A549 (cell line): ENCODE data around the gene ACIN1. TPM values are rescaled to one million over a fixed set of nuclear protein-coding genes. Genes with fewer than 3 reads are reported as not detected.

Experiments used
- ATAC-seq, 2 experiments: fragments of 200-7000 bp in 1 of 2; fragments of >200 bp in 1 of 2; cut with Nextera tagmentation in 1 of 2; cut with Tn5 transposase in 1 of 2; 3 replicates each; pipeline versions ENCODE4 v1.8.0 to v1.9.1; 2018 to 2020; ENCODE audit warnings: mild to moderate bottlenecking in 1 of 2, moderate library complexity in 1 of 2
- CTCF ChIA-PET: fragments of 300-600 bp; sonication (Branson Sonifier 250); formaldehyde crosslinking; extraction: SDS; loops from one replicate; lab custom pipeline; 2021; ENCODE audit warnings: antibody characterized with exemption, inconsistent platforms; lab: Yijun Ruan, JAX
- POLR2A ChIA-PET: fragments of 350-600 bp; formaldehyde crosslinking; extraction: SDS; loops from one replicate; lab custom pipeline; 2021; ENCODE audit warnings: antibody characterized with exemption, inconsistent platforms; lab: Yijun Ruan, JAX
- DNase-seq, 2 experiments: peaks; one replicate each; pipeline versions ENCODE4 v3.0.0 to v3.0.0-alpha.2; 2011 to 2016; ENCODE audit warnings: low read depth in 1 of 2, low spot score in 1 of 2
- FAIRE-seq: peaks from 2 replicates; lab custom pipeline; 2011; peaks lifted over from hg19 to GRCh38; lab: Jason Lieb, UNC
- H3K27ac ChIP-seq, 2 experiments: fragments of >200 bp; sonication (Bioruptor Twin); formaldehyde crosslinking; 3 replicates each; pipeline ENCODE4 v1.5.1; 2016 to 2017
- H3K4me1 ChIP-seq: fragments of >200 bp; sonication (Bioruptor Twin); formaldehyde crosslinking; 3 replicates; pipeline ENCODE4 v1.6.1; 2016
- H3K4me2 ChIP-seq: fragments of >200 bp; sonication (Bioruptor Twin); formaldehyde crosslinking; 3 replicates; pipeline ENCODE4 v1.6.1; 2016
- H3K4me3 ChIP-seq: fragments of >200 bp; sonication (Bioruptor Twin); formaldehyde crosslinking; 3 replicates; pipeline ENCODE4 v1.5.1; 2016
- H3K9me3 ChIP-seq: fragments of >200 bp; sonication (Bioruptor Twin); formaldehyde crosslinking; 3 replicates; pipeline ENCODE4 v1.6.1; 2016
- FOXS1 ChIP-seq: fragments of 250-450 bp; sonication (Bioruptor Pico); IDR thresholded peaks from 2 replicates; pipeline ENCODE4 v1.5.0; 2020; ENCODE audit warnings: mild to moderate bottlenecking, moderate library complexity
- GATA3 ChIP-seq: IDR thresholded peaks from 2 replicates; pipeline ENCODE4 v1.6.1; 2012; ENCODE audit warnings: borderline replicate concordance
- HOXB13 ChIP-seq: fragments of 250-450 bp; sonication (Bioruptor Pico); IDR thresholded peaks from 2 replicates; pipeline ENCODE4 v1.5.0; 2020; ENCODE audit warnings: low read depth, mild to moderate bottlenecking, moderate library complexity
- NFE2L2 ChIP-seq: fragments of 150-350 bp; conservative IDR thresholded peaks from 2 replicates; pipeline ENCODE4 v1.6.1; 2014; ENCODE audit warnings: low read length
- POLR2A ChIP-seq: IDR thresholded peaks from 2 replicates; pipeline ENCODE4 v1.6.1; 2012; ENCODE audit warnings: mild to moderate bottlenecking, low read length
- RCOR1 ChIP-seq: fragments of 150-350 bp; IDR thresholded peaks from 2 replicates; pipeline ENCODE4 v1.6.1; 2014; ENCODE audit warnings: antibody characterized with exemption, low read length, low read depth
- ZFP36 ChIP-seq: fragments of 450-650 bp; IDR thresholded peaks from 2 replicates; pipeline ENCODE4 v1.6.1; 2014; ENCODE audit warnings: borderline replicate concordance; ENCODE audit not compliant: partially characterized antibody
- ZSCAN20 ChIP-seq: fragments of 250-450 bp; sonication (Bioruptor Pico); IDR thresholded peaks from 2 replicates; pipeline ENCODE4 v1.8.0; 2022; ENCODE audit warnings: mild to moderate bottlenecking, moderate library complexity
- WGBS: methylation state at CpG from one replicate; pipeline ENCODE4 v1.1.6; 2017; ENCODE audit errors: missing lambda C conversion rate; 5-methylcytosine and 5-hydroxymethylcytosine counted together
- polyA plus RNA-seq, 4 experiments: library from polyadenylated mRNA; depleted of rRNA in 3 of 4; stranded (reverse); fragments of >200 nt; fragmentation: RNase III in 1 of 4; extraction: RNeasy Plus Mini Kit Qiagen cat#74134 plus additional on column Dnase treatment in 1 of 4; gene quantifications; 2 replicates in 3 of 4; 3 replicates in 1 of 4; pipeline ENCODE4 v1.2.3, GENCODE V29; 2011 to 2017
- TF ChIP-seq, protein P1 (sequence below): IDR thresholded peaks from 2 replicates; pipeline ENCODE4 v1.6.1; 2012
- TF ChIP-seq, protein P2 (sequence below): fragments of 250-450 bp; sonication (Bioruptor Pico); IDR thresholded peaks from 2 replicates; pipeline ENCODE4 v1.5.0; 2021; ENCODE audit warnings: mild to moderate bottlenecking, moderate library complexity, borderline replicate concordance
- TF ChIP-seq, protein P3 (sequence below): fragments of 200-600 bp; sonication (generic); IDR thresholded peaks from 2 replicates; pipeline ENCODE4 v1.6.1; 2016; ENCODE audit warnings: antibody characterized with exemption, mild to moderate bottlenecking, moderate library complexity
- TF ChIP-seq, protein P4 (sequence below): IDR thresholded peaks from 2 replicates; pipeline ENCODE4 v1.6.1; 2012; ENCODE audit warnings: low read depth, borderline replicate concordance
- TF ChIP-seq, protein P5 (sequence below): fragments of >200 bp; sonication (Bioruptor Twin); formaldehyde crosslinking; IDR thresholded peaks from 2 replicates; pipeline ENCODE4 v1.6.1; 2016

The ACIN1 gene
- polyA plus RNA-seq, 2 of the 4 experiments (the other 2 are of a cell fraction): 140 to 147 TPM

DNA sequence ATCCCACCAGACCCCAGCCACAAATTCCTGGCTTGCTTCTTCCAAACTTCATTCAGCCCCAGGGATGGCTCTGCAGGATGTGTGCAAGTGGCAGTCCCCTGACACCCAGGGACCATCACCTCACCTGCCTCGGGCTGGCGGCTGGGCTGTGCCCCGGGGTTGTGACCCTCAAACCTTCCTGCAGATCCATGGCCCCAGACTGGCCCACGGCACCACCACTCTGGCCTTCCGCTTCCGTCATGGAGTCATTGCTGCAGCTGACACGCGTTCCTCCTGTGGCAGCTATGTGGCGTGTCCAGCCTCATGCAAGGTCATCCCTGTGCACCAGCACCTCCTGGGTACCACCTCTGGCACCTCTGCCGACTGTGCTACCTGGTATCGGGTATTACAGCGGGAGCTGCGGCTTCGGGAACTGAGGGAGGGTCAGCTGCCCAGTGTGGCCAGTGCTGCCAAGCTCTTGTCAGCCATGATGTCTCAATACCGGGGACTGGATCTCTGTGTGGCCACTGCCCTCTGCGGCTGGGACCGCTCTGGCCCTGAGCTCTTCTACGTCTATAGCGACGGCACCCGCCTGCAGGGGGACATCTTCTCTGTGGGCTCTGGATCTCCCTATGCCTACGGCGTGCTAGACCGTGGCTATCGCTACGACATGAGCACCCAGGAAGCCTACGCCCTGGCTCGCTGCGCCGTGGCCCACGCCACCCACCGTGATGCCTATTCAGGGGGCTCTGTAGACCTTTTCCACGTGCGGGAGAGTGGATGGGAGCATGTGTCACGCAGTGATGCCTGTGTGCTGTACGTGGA, 52.6 kb downstream of the ACIN1 start, which contains the start of gene PSMB11:
Gene PSMB11 (plus strand): TSS at position 51 of the 804 bp plus-strand sequence. CDS start 14 bp downstream, at position 65.
- Histone ChIP-seq H3K4me3 (no peak within 1 kb of the TSS), H3K9me3 (no peaks in the 10 kb centered on the region)
- TF ChIP-seq, protein P1, sequence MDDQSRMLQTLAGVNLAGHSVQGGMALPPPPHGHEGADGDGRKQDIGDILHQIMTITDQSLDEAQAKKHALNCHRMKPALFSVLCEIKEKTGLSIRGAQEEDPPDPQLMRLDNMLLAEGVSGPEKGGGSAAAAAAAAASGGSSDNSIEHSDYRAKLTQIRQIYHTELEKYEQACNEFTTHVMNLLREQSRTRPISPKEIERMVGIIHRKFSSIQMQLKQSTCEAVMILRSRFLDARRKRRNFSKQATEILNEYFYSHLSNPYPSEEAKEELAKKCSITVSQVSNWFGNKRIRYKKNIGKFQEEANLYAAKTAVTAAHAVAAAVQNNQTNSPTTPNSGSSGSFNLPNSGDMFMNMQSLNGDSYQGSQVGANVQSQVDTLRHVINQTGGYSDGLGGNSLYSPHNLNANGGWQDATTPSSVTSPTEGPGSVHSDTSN: no peak
- TF ChIP-seq GATA3 (no peak), ZFP36 (no peak), HOXB13 (CRISPR knock-in tag) (no peak)
- TF ChIP-seq, protein P2, sequence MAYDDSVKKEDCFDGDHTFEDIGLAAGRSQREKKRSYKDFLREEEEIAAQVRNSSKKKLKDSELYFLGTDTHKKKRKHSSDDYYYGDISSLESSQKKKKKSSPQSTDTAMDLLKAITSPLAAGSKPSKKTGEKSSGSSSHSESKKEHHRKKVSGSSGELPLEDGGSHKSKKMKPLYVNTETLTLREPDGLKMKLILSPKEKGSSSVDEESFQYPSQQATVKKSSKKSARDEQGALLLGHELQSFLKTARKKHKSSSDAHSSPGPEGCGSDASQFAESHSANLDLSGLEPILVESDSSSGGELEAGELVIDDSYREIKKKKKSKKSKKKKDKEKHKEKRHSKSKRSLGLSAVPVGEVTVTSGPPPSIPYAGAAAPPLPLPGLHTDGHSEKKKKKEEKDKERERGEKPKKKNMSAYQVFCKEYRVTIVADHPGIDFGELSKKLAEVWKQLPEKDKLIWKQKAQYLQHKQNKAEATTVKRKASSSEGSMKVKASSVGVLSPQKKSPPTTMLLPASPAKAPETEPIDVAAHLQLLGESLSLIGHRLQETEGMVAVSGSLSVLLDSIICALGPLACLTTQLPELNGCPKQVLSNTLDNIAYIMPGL (CRISPR knock-in tag): no peak
- TF ChIP-seq, all 56 proteins: peak for 0
- peaks cover 6% of the 10 kb centered on the region; the same call in 1 of the 3 replicates for H3K4me1 ChIP-seq
- DNase-seq (no peak), ATAC-seq (peak in 1 of 2 experiments; percentile 16; a peak in 3 of 6 replicates), FAIRE-seq (no peak)
- WGBS: 93% methylated on average over 32 of the region's 36 CpGs
- H3K4me2 ChIP-seq: no peak within 1 kb of the TSS
- CTCF ChIA-PET: interaction anchor here (1.1 to 33.8 kb wide), 8 partner anchors 11 to 190 kb away, joined by 3 to 1206 read pairs (median 6); partner anchors contain the start of genes AJUBA and CDH24
- POLR2A ChIA-PET: interaction anchor here (1.0 kb wide), 1 partner anchor 36 kb away, joined by 3 read pairs; no protein-coding TSS in a partner anchor
- H3K27ac ChIP-seq: no peak within 1 kb of the TSS

DNA sequence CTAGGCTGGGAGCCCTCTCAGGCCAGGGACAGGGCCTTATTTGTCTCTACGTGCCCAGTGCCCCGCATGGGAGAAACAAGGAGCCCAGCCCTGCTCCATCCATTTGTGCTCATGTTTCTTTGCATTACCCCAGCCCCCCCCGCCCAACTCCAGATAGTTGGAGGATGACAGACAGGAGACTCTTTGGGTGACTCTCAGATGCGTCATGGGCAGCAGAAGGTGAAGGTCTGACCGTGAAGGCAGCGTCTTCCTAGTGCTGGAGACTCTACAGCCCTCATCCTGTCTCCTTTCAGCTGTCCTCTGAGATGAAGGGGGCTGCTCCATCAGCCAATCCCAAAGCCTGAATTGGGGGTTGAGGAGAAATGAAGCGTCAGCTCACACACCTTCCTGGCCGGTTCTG, 53.2 kb downstream of the ACIN1 start:
- DNase-seq (no peak), FAIRE-seq (no peak), ATAC-seq (peak; percentile 20 to 56; a peak in 3 of 6 replicates)
- WGBS: 39% methylated on average over 6 of the region's 8 CpGs
- Histone ChIP-seq H3K27ac (no peak overlapping the region), H3K4me2 (no peak overlapping the region), H3K4me3 (no peak overlapping the region), H3K4me1 (peaks cover 6% of the 10 kb centered on the region; the same call in 1 of the 3 replicates)
- CTCF ChIA-PET: interaction anchor here (0.5 to 33.8 kb wide), 6 partner anchors 14 to 169 kb away, joined by 3 to 1206 read pairs (median 15); partner anchors contain the start of genes AJUBA and CDH24
- TF ChIP-seq FOXS1: no peak
- no peak for TF ChIP-seq ZSCAN20
- TF ChIP-seq RCOR1: no peak
- TF ChIP-seq, protein P3, sequence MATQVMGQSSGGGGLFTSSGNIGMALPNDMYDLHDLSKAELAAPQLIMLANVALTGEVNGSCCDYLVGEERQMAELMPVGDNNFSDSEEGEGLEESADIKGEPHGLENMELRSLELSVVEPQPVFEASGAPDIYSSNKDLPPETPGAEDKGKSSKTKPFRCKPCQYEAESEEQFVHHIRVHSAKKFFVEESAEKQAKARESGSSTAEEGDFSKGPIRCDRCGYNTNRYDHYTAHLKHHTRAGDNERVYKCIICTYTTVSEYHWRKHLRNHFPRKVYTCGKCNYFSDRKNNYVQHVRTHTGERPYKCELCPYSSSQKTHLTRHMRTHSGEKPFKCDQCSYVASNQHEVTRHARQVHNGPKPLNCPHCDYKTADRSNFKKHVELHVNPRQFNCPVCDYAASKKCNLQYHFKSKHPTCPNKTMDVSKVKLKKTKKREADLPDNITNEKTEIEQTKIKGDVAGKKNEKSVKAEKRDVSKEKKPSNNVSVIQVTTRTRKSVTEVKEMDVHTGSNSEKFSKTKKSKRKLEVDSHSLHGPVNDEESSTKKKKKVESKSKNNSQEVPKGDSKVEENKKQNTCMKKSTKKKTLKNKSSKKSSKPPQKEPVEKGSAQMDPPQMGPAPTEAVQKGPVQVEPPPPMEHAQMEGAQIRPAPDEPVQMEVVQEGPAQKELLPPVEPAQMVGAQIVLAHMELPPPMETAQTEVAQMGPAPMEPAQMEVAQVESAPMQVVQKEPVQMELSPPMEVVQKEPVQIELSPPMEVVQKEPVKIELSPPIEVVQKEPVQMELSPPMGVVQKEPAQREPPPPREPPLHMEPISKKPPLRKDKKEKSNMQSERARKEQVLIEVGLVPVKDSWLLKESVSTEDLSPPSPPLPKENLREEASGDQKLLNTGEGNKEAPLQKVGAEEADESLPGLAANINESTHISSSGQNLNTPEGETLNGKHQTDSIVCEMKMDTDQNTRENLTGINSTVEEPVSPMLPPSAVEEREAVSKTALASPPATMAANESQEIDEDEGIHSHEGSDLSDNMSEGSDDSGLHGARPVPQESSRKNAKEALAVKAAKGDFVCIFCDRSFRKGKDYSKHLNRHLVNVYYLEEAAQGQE: no peak
- TF ChIP-seq POLR2A: no peak
- TF ChIP-seq, all 56 proteins: peak for 0
- POLR2A ChIA-PET: no interaction called here
- no peaks in the 10 kb centered on the region for H3K9me3 ChIP-seq

DNA sequence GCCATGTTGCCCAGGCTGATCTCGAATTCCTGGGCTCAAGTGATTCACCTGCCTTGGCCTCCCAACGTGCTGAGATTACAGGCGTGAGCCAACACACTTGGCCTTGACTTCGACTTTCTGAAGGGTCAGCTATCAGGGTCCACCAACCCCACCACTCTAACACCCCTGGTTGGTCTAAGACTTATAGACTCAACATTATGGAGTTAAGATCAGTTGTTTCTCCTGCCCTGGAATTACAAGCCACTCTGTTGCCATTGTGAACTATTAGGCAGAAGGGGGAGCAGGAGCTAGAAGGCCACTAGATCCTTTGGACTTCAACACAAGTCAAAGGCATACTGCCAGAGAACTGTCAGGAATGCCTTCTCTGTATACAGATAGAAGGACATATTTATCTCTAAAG, 54.8 kb downstream of the ACIN1 start:
- CTCF ChIA-PET: interaction anchor here (0.7 to 33.8 kb wide), 8 partner anchors 9 to 52 kb away, joined by 3 to 1206 read pairs (median 6); partner anchors contain the start of genes AJUBA and CDH24
- FAIRE-seq: no peak
- Histone ChIP-seq H3K9me3 (no peaks in the 10 kb centered on the region), H3K4me2 (no peak overlapping the region), H3K4me3 (no peak overlapping the region), H3K4me1 (peaks cover 11% of the 10 kb centered on the region; the same call in 2 of the 3 replicates), H3K27ac (no peak overlapping the region)
- ATAC-seq: no peak
- 64% methylated on average over 4 of the region's 4 CpGs for WGBS
- POLR2A ChIA-PET: no interaction called here
- DNase-seq: no peak
- TF ChIP-seq, protein P4, sequence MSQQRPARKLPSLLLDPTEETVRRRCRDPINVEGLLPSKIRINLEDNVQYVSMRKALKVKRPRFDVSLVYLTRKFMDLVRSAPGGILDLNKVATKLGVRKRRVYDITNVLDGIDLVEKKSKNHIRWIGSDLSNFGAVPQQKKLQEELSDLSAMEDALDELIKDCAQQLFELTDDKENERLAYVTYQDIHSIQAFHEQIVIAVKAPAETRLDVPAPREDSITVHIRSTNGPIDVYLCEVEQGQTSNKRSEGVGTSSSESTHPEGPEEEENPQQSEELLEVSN: no peak
- TF ChIP-seq, protein P1: no peak
- TF ChIP-seq, protein P5, sequence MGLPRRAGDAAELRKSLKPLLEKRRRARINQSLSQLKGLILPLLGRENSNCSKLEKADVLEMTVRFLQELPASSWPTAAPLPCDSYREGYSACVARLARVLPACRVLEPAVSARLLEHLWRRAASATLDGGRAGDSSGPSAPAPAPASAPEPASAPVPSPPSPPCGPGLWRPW: no peak
- no peak for TF ChIP-seq NFE2L2
